GM21619 (cell line): ENCODE results near the gene PCDHGA8.
"Not testable (repeated sequence)": the region's sequence is repeated elsewhere in the genome, so short reads cannot be mapped to it uniquely, and the experiment has no call there.

Source experiments
- ATAC-seq: cut with Tn5 transposase; IDR thresholded peaks from one replicate; pipeline ENCODE4 v1.9.1; 2021; ENCODE audit not compliant: unreplicated experiment

The PCDHGA8 gene

GRCh38 chr5:141369994-141370848, 22.2 kb upstream of the PCDHGA8 start, which contains the start of gene PCDHGB3:
TSS of gene PCDHGB3 (plus strand) at chr5:141370242. CDS start at chr5:141370395, 153 bp downstream.
- ATAC-seq = peak; percentile 97

GRCh38 chr5:141371572-141372475, 20.6 kb upstream of the PCDHGA8 start:
- no peak for ATAC-seq

- no peak for ATAC-seq
Observed at GRCh38 chr5:141373673-141374317, 18.6 kb upstream of the PCDHGA8 start, which contains the start of gene PCDHGA6. TSS of gene PCDHGA6 (plus strand) at chr5:141373891. CDS start at chr5:141374084, 193 bp downstream.

GRCh38 chr5:141374627-141375026, 17.8 kb upstream of the PCDHGA8 start:
- no peak for ATAC-seq

GRCh38 chr5:141375444-141376155, 16.8 kb upstream of the PCDHGA8 start:
- ATAC-seq = not testable (repeated sequence)

GRCh38 chr5:141382469-141383294, 9.8 kb upstream of the PCDHGA8 start, which contains the start of gene PCDHGA7:
TSS of gene PCDHGA7 (plus strand) at chr5:141382742. CDS start at chr5:141382900, 158 bp downstream.
- ATAC-seq = no peak

- no peak for ATAC-seq
Observed at GRCh38 chr5:141383345-141383744, 9.1 kb upstream of the PCDHGA8 start.

GRCh38 chr5:141384471-141385267, 7.8 kb upstream of the PCDHGA8 start:
- no peak for ATAC-seq

GRCh38 chr5:141387557-141388311, 4.7 kb upstream of the PCDHGA8 start, which contains the start of gene PCDHGB4:
TSS of gene PCDHGB4 (plus strand) at chr5:141387698. CDS start at chr5:141387885, 187 bp downstream.
- ATAC-seq = peak; percentile 91

- no peak for ATAC-seq
Observed at GRCh38 chr5:141388661-141389060, 3.8 kb upstream of the PCDHGA8 start.

GRCh38 chr5:141389153-141390042, 3.0 kb upstream of the PCDHGA8 start:
- ATAC-seq = no peak

- ATAC-seq = no peak
Observed at GRCh38 chr5:141393267-141393666, 834 bp downstream of the PCDHGA8 start.

GRCh38 chr5:141394401-141395187, 2.2 kb downstream of the PCDHGA8 start:
- ATAC-seq = not testable (repeated sequence)

GRCh38 chr5:141397756-141398551, 5.5 kb downstream of the PCDHGA8 start, which contains the start of gene PCDHGB5:
TSS of gene PCDHGB5 (plus strand) at chr5:141397947. CDS start at chr5:141398128, 181 bp downstream.
- ATAC-seq = peak; percentile 99

- no peak for ATAC-seq
Observed at GRCh38 chr5:141398608-141399007, 6.2 kb downstream of the PCDHGA8 start.
